ENCODE results near the gene ITPR2. TPM values are rescaled to one million over a fixed set of nuclear protein-coding genes. Genes with fewer than 3 reads are reported as not detected.
A peak's percentile ranks its signal among the peaks of the same experiment; 100 is the strongest.

Gene ITPR2
- total and polyA plus RNA-seq, 12 donors: 5.1 to 144 (median 66.4) TPM

GRCh38 chr12:26686408-26686807 is 146.6 kb downstream of the ITPR2 start:
- Histone ChIP-seq H3K36me3 (replicated peaks in 1 of 2) (peaks cover 0 to 16% of the 10 kb centered on the region in 2 donors), H3K4me1 (replicated peaks in 1 of 2) (peaks cover 0 to 8% of the 10 kb centered on the region in 2 donors), H3K4me3 (no peak overlapping the region), H3K9me3 (replicated peaks in 1 of 3) (no peaks in the 10 kb centered on the region), H3K27ac (no peak overlapping the region), H3K27me3 (no peaks in the 10 kb centered on the region)
- TF ChIP-seq POLR2A (IDR thresholded peaks at IDR 0.05): no peak
- TF ChIP-seq CTCF (IDR thresholded peaks at IDR 0.05): no peak
- no peak for DNase-seq
- intact Hi-C loops (cut with DNase I): no loop called here
- 80 to 83% (median 81%) methylated on average over 4 of the region's 4 CpGs for WGBS, 4 donors

GRCh38 chr12:26684101-26684500 is 148.9 kb downstream of the ITPR2 start:
- H3K36me3 ChIP-seq (replicated peaks in 1 of 2): peaks cover 0 to 18% of the 10 kb centered on the region in 2 donors
- DNase-seq: no peak

GRCh38 chr12:26683443-26683842 is 149.6 kb downstream of the ITPR2 start:
- Histone ChIP-seq H3K9me3 (replicated peaks in 1 of 3) (no peaks in the 10 kb centered on the region), H3K27ac (no peak overlapping the region), H3K27me3 (no peaks in the 10 kb centered on the region), H3K36me3 (replicated peaks in 1 of 2) (peaks cover 0 to 18% of the 10 kb centered on the region in 2 donors), H3K4me1 (replicated peaks in 1 of 2) (peaks cover 0 to 5% of the 10 kb centered on the region in 2 donors), H3K4me3 (no peak overlapping the region)
- 81 to 98% (median 92%) methylated on average over 5 of the region's 5 CpGs for WGBS, 4 donors
- no peak for TF ChIP-seq CTCF (IDR thresholded peaks at IDR 0.05)
- no peak for TF ChIP-seq POLR2A (IDR thresholded peaks at IDR 0.05)
- no peak for DNase-seq
- intact Hi-C loops (cut with DNase I): no loop called here

More at GRCh38 chr12:26684101-26684500, 148.9 kb downstream of the ITPR2 start:
- Histone ChIP-seq H3K4me1 (replicated peaks in 1 of 2) (no peaks in the 10 kb centered on the region), H3K9me3 (replicated peaks in 1 of 3) (no peaks in the 10 kb centered on the region), H3K4me3 (no peak overlapping the region), H3K27ac (no peak overlapping the region), H3K27me3 (no peaks in the 10 kb centered on the region)
- no peak for TF ChIP-seq CTCF (IDR thresholded peaks at IDR 0.05)
- no peak for TF ChIP-seq POLR2A (IDR thresholded peaks at IDR 0.05)
- intact Hi-C loops (cut with DNase I): no loop called here

GRCh38 chr12:26680727-26681455 is 152.1 kb downstream of the ITPR2 start:
- H3K9me3 ChIP-seq (replicated peaks in 1 of 3): no peaks in the 10 kb centered on the region
- WGBS, 4 donors: 75 to 92% (median 87%) methylated on average over 3 of the region's 3 CpGs
- peaks cover 0 to 18% of the 10 kb centered on the region in 2 donors for H3K36me3 ChIP-seq (replicated peaks in 1 of 2)
- H3K27me3 ChIP-seq: no peaks in the 10 kb centered on the region
- no peak overlapping the region for H3K4me3 ChIP-seq
- intact Hi-C loops (cut with DNase I): no loop called here
- H3K27ac ChIP-seq: no peak overlapping the region
- peaks cover 0 to 5% of the 10 kb centered on the region in 2 donors for H3K4me1 ChIP-seq (replicated peaks in 1 of 2)
- TF ChIP-seq POLR2A (IDR thresholded peaks at IDR 0.05) (no peak), CTCF (IDR thresholded peaks at IDR 0.05) (no peak)
- peak in 1 of 7 donors; percentile 26 for DNase-seq

Data from adrenal gland (tissue), 12 donors.